HFF-Myc (cell line): ENCODE results near the gene MSANTD2.

ENCODE experiments used
- DNase-seq: peaks from one replicate; pipeline ENCODE4 v3.0.0-alpha.2; 2011; ENCODE audit warnings: low read depth; ENCODE audit errors: extremely low read depth
- H3K4me3 ChIP-seq: replicated peaks from 2 replicates; pipeline ENCODE4 v1.5.1; 2011; ENCODE audit warnings: low read depth, mild to moderate bottlenecking, control low read depth, low read length
- TF ChIP-seq, protein P1 (sequence below): IDR thresholded peaks from 2 replicates; pipeline ENCODE4 v1.5.1; 2012; ENCODE audit warnings: mild to moderate bottlenecking, low read depth, low read length, control low read depth; ENCODE audit errors: missing control alignments

Gene MSANTD2

DNA sequence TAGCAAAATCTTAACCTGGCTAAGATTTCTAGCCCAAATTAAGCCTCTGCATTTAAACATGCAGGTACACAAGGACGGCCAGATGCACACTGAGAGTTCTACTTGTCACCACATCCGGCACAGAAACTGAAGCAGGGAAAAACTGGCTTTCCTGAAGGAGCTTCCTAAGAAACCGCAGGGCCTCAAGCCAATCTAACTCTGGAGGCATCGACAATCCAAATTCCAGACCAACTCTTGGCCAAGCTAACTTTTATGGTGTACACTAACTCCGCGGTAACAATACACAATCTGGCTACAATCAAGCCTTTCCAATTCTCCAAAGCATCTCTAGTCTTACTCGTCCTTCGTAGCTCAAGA lies 1.2 kb downstream of the MSANTD2 start:
- TF ChIP-seq, protein P1, sequence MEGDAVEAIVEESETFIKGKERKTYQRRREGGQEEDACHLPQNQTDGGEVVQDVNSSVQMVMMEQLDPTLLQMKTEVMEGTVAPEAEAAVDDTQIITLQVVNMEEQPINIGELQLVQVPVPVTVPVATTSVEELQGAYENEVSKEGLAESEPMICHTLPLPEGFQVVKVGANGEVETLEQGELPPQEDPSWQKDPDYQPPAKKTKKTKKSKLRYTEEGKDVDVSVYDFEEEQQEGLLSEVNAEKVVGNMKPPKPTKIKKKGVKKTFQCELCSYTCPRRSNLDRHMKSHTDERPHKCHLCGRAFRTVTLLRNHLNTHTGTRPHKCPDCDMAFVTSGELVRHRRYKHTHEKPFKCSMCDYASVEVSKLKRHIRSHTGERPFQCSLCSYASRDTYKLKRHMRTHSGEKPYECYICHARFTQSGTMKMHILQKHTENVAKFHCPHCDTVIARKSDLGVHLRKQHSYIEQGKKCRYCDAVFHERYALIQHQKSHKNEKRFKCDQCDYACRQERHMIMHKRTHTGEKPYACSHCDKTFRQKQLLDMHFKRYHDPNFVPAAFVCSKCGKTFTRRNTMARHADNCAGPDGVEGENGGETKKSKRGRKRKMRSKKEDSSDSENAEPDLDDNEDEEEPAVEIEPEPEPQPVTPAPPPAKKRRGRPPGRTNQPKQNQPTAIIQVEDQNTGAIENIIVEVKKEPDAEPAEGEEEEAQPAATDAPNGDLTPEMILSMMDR, result no peak
- peak; percentile 70 for DNase-seq
- peak overlapping the region; percentile 75 for H3K4me3 ChIP-seq

DNA sequence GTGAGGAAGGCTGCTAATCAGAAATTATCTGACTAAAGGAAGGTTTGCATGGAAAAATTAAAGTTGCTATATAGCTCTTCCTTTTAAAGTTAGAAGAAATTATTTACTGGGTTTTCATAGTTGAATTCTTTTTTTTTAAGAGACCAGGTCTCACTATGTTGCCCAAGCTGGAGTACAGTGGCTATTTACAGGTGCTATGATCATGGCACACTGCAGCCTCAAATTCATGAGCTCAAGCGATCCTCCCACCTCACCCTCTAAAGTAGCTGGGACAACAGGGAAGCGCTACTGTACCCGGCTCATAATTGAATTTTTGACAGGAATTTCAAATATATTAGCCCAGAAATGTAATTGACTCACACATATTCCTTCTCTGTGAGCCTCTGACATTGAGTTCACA lies 3.9 kb downstream of the MSANTD2 start:
- no peak for DNase-seq
- TF ChIP-seq, protein P1, result no peak

DNA sequence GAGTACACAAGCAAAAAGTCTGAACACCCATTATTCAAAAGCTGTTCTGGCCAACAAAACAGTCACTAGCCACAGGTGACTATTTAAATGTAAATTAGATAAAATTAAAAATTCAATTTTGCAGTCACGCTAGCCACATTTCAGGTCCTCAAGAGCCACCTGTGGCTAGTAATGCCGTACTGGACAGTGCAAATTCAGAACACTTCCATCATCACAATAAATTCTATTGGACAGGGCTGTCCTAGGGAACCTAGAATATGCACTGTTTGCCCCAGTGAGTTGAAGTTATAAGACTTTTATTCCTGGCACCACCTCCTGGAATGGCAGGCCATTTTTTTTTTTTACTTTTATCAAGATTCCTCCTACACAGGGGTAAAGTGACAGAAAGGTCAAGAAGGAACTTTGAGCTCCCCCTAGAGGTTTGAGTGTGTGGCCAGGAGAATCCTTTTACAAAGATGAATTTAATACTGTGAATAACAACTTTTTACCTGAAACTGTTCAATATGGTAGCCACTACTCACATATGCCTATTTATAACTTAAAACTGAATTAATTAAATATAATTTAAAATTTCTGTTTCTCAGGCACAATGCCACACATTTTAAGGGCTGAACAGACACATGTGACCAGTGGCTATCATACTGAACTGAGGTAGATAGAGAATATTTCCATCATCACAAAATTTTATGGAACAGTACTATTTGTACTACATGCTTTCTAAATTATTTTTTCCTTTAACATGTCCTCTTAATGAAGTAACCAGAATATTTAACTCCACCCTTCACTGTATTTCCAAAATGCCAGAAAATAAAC lies 6.5 kb downstream of the MSANTD2 start:
- TF ChIP-seq, protein P1, result peak; percentile 71
- no peak for DNase-seq
- H3K4me3 ChIP-seq, result no peak overlapping the region

More for the DNA sequence above, 3.9 kb downstream of the MSANTD2 start:
- no peak overlapping the region for H3K4me3 ChIP-seq

DNA sequence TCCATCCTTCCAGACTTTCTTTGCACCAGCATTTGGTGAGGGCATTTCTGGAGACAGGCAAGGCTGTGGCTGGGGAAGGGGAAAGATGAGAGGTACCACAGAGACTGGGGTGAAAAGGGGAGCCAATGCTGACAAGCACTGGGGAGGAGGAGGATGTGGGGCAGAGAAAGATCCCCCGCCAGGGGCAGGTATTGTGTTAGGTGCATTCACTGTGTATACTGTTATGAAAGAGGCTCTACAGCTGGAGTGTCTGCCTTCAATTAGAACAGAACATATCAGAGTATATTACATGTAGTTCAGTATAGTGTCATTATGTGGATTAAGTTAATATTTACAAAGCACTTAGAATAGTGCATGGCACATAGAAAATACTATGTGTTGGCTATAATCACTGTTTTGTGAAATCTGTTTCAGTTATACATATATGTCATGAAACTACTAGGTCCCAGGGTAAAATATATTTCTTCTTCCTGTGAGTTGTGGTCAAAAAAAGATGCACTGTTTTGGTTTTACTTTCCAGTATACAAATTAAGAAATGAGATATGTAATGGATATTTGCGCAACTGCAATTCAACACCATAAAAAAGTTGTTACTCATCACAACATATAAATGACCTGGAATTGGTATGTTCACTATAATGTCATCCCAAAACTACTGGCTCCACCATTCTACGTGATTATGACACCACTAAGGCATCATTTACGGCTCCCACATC lies 8.4 kb downstream of the MSANTD2 start:
- DNase-seq, result no peak
- TF ChIP-seq, protein P1, result no peak
- H3K4me3 ChIP-seq, result no peak overlapping the region

DNA sequence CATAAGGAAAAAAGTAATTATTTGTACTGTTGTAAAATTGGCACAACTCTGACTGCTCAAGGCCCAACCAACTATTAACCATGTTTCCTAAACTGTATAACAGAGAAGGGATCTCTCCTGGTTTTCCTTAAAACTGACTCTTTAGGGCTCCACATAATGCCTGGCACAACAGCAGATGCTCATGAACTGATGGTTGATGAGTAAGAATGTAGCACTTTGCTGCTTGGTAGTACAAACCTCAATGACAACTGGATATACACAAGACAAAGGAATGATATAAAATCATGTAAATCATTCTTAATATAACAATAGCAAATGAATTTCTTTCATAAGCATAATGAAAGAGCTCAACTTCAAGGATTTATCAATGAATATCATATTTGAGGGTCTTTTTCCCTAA lies 11.7 kb downstream of the MSANTD2 start:
- no peak for DNase-seq
- TF ChIP-seq, protein P1, result no peak
- no peak overlapping the region for H3K4me3 ChIP-seq

DNA sequence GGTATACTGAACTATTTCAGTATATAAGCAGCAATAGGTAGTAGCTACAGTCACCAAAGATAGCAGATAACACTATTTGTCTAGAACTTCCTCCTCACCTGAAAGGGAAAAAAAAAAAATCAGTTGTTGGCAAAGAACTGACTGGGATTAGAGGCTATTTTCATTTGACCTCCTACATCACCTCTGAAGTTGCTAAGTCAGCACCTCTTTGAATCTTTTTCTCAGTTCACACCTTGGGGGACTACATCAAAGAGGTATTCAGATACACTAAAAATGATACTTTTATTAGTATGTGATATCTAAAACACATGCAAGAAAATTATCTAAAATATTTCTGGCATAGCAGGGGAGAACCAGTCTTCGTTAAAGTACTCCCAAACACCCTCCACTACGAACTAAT lies 16.2 kb downstream of the MSANTD2 start:
- no peak for DNase-seq
- no peak overlapping the region for H3K4me3 ChIP-seq
- TF ChIP-seq, protein P1, result no peak
